Ovary (tissue), 9 donors: ENCODE data around the gene TRAM2. TPM values are rescaled to one million over a fixed set of nuclear protein-coding genes. Genes with fewer than 3 reads are reported as not detected.

Experiments used
- DNase-seq, 5 donors: peaks; one replicate each; pipeline ENCODE4 v3.0.0-alpha.2; 2019 to 2020
- H3K27ac ChIP-seq, 2 donors: fragments of 200-600 bp; one replicate each; pipeline versions ENCODE4 v1.5.1 to v1.8.0; 2019 to 2022
- H3K27me3 ChIP-seq: fragments of 200-600 bp; one replicate; pipeline ENCODE4 v1.8.0; 2022
- H3K36me3 ChIP-seq: fragments of 200-600 bp; sonication (generic); one replicate; pipeline ENCODE4 v1.5.1; 2019
- H3K4me1 ChIP-seq: one replicate; pipeline ENCODE4 v1.8.1; 2013; ENCODE audit warnings: mild to moderate bottlenecking, moderate library complexity; ENCODE audit not compliant: insufficient read depth
- H3K4me3 ChIP-seq: fragments of 200-600 bp; sonication (generic); one replicate; pipeline ENCODE4 v1.5.1; 2017
- H3K9me3 ChIP-seq, 2 donors: fragments of 200-600 bp in 1 of 2; sonication (generic) in 1 of 2; one replicate each; pipeline versions ENCODE4 v1.5.1 to v1.8.1; 2013 to 2019; ENCODE audit warnings: mild to moderate bottlenecking in 1 of 2, moderate library complexity in 1 of 2
- CTCF ChIP-seq, 3 donors: fragments of 450-650 bp in 2 of 3; fragments of 200-600 bp in 1 of 3; IDR thresholded peaks; one replicate each; pipeline versions ENCODE4 v1.5.1 to v1.8.0; 2016 to 2022; ENCODE audit warnings: antibody characterized with exemption in 3 of 3, mild to moderate bottlenecking in 1 of 3
- EP300 ChIP-seq: sonication (generic); formaldehyde crosslinking; IDR thresholded peaks from one replicate; pipeline ENCODE4 v1.6.1; 2017; ENCODE audit warnings: antibody characterized with exemption
- POLR2A ChIP-seq: fragments of 450-650 bp; IDR thresholded peaks from one replicate; pipeline ENCODE4 v1.6.1; 2017; ENCODE audit warnings: antibody characterized with exemption, mild to moderate bottlenecking, moderate library complexity
- WGBS, 3 donors: extraction: QIAGEN DNeasy Blood & Tissue Kit in 1 of 3; methylation state at CpG; one replicate each; pipeline versions ENCODE4 v1.1.5 to v1.1.7; 2013 to 2017; 5-methylcytosine and 5-hydroxymethylcytosine counted together
- intact Hi-C, 4 donors: fragments of 100-400 bp; cut with DNase I; formaldehyde crosslinking; loops; one replicate each; pipeline versions ENCODE4 v1.11.0 to v1.15.1; 2022 to 2023
- polyA plus RNA-seq, 2 donors: library from polyadenylated mRNA; stranded (reverse); fragments of 200-250 nt in 1 of 2; fragments of 350-450 nt in 1 of 2; fragmentation: Illumina TruSeq in 1 of 2; extraction: RNeasy Lipid Tissue Mini Kit (QIAGEN cat#74804) in 1 of 2; gene quantifications; one replicate each; pipeline ENCODE4 v1.2.3, GENCODE V29; 2013 to 2014
- total RNA-seq, 7 donors: library from RNA; depleted of rRNA in 2 of 7; stranded (reverse); fragments of >200 nt in 2 of 7; fragmentation: NEBNext Ultra II Directional in 3 of 7; extraction: Animal tissue kit (Norgen Biotek cat#: 25700) in 3 of 7; gene quantifications; one replicate each; pipeline versions ENCODE4 v1.1.0 to v1.2.4, GENCODE V29; 2016 to 2023
- donor health status: DM: no; HTN: no; CAD: no; lungs with moderate emphysema.
- donor health status: DM: no; HTN: no; CAD: no.
- donor health status: Bipolar disorder and iron deficiency.
- donor health status: DM: yes; HTN: yes; CAD: no.
- donor health status: DM: no; HTN: no; CAD: no.
- donor health status: DM: yes; HTN: yes; CAD: no.

The TRAM2 gene
- total and polyA plus RNA-seq, 9 donors = 7.7 to 36.9 (median 22.0) TPM

GRCh38 chr6:52603000-52603795 is 26.3 kb upstream of the TRAM2 start:
- TF ChIP-seq EP300 (no peak), POLR2A (no peak), CTCF (IDR thresholded peaks at IDR 0.05) (no peak)
- intact Hi-C loops = loop anchor here in 1 of 4 donors (5.0 kb wide), 1 partner anchor 186 kb away; no protein-coding TSS in a partner anchor
- no peak overlapping the region for H3K4me3 ChIP-seq
- WGBS, 3 donors = 83 to 85% (median 84%) methylated on average over 3 of the region's 3 CpGs
- H3K36me3 ChIP-seq = no peaks in the 10 kb centered on the region
- H3K27me3 ChIP-seq = no peaks in the 10 kb centered on the region
- no peaks in the 10 kb centered on the region for H3K9me3 ChIP-seq
- no peak for DNase-seq
- no peaks in the 10 kb centered on the region for H3K4me1 ChIP-seq
- H3K27ac ChIP-seq = no peak overlapping the region

GRCh38 chr6:52598824-52599190 is 21.9 kb upstream of the TRAM2 start:
- H3K27me3 ChIP-seq = no peaks in the 10 kb centered on the region

GRCh38 chr6:52598123-52598823 is 21.4 kb upstream of the TRAM2 start:
- Histone ChIP-seq H3K36me3 (no peaks in the 10 kb centered on the region), H3K4me1 (peaks cover 7% of the 10 kb centered on the region), H3K4me3 (peak overlapping the region; percentile 5), H3K27me3 (no peaks in the 10 kb centered on the region), H3K9me3 (no peaks in the 10 kb centered on the region), H3K27ac (no peak overlapping the region)
- DNase-seq = peak; percentile 63 to 74 (median 66)
- WGBS, 3 donors = 11 to 18% (median 15%) methylated on average over 12 of the region's 12 CpGs
- intact Hi-C loops = loop anchor here in 3 of 4 donors (2.0 to 10.0 kb wide), 4 partner anchors 67 to 181 kb away; partner anchors contain the start of gene EFHC1 (in 1 of the 3)
- no peak for TF ChIP-seq POLR2A
- TF ChIP-seq CTCF (IDR thresholded peaks at IDR 0.05) = peak; percentile 63 to 74 (median 66)
- no peak for TF ChIP-seq EP300

More at GRCh38 chr6:52598824-52599190, 21.9 kb upstream of the TRAM2 start:
- intact Hi-C loops = loop anchor here in 3 of 4 donors (2.0 to 10.0 kb wide), 4 partner anchors 66 to 182 kb away; partner anchors contain the start of gene EFHC1 (in 1 of the 3)
- no peak for DNase-seq
- no peak overlapping the region for H3K27ac ChIP-seq
- TF ChIP-seq EP300 (no peak), POLR2A (no peak), CTCF (IDR thresholded peaks at IDR 0.05) (no peak)
- H3K4me1 ChIP-seq = peaks cover 7% of the 10 kb centered on the region
- no peak overlapping the region for H3K4me3 ChIP-seq
- H3K9me3 ChIP-seq = no peaks in the 10 kb centered on the region
- 86 to 92% (median 88%) methylated on average over 2 of the region's 2 CpGs for WGBS, 3 donors
- H3K36me3 ChIP-seq = no peaks in the 10 kb centered on the region

- H3K27ac ChIP-seq = no peak overlapping the region
Observed at GRCh38 chr6:52597738-52598122, 20.9 kb upstream of the TRAM2 start.

More at GRCh38 chr6:52597738-52598122, 20.9 kb upstream of the TRAM2 start:
- TF ChIP-seq EP300 (no peak), CTCF (IDR thresholded peaks at IDR 0.05) (no peak), POLR2A (no peak)
- no peak for DNase-seq
- Histone ChIP-seq H3K4me1 (peaks cover 7% of the 10 kb centered on the region), H3K4me3 (no peak overlapping the region), H3K36me3 (no peaks in the 10 kb centered on the region), H3K9me3 (no peaks in the 10 kb centered on the region), H3K27me3 (no peaks in the 10 kb centered on the region)
- intact Hi-C loops = loop anchor here in 3 of 4 donors (2.0 to 10.0 kb wide), 4 partner anchors 67 to 181 kb away; partner anchors contain the start of gene EFHC1 (in 1 of the 3)
